NCI-H2107 treated with DMSO at 0.1 percent for 48 hours (cell line): ENCODE results near the gene ZNF311.

ENCODE experiments used
- DNase-seq: peaks from one replicate; lab custom pipeline; 2025; ENCODE audit not compliant: unreplicated experiment; lab: John Stamatoyannopoulos, UW

The ZNF311 gene

DNA sequence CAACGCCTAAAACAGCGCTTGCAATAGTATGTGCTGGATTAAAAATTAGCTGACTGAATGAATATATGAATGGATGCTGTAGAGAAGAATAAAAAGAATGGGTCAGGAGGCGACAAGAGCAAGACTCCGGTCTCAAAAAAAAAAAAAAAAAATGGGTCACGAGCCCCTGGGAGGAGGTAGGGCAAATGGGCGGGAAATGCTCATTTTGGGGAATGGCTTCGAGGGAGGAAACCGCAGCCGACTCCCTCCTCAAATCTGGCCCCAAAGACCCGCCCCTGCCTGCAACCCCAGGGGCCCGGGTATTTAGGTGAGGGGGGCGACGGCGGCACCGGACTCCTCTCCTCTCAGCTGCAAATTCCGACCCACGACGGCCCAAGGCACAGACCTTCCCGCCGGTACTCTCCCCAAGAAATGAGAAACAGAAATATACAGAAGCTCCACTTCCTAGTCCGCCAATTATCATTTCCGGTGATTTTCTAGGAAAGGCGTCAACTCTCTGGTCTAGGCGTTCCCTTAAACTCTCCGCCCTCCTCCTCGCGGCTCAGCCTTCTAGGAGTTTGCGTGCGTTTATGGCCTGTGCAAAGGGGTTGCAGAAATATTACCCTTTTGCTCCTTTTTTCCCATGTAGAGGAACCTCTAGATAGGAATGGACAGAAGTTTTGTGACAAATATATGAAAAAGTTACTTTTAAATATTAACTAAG, at the start of gene ZNF311:
TSS of gene ZNF311 (minus strand) at position 133 of the 703 bp plus-strand sequence. CDS start 1,361 bp downstream, outside the sequence.
- DNase-seq, result no peak

DNA sequence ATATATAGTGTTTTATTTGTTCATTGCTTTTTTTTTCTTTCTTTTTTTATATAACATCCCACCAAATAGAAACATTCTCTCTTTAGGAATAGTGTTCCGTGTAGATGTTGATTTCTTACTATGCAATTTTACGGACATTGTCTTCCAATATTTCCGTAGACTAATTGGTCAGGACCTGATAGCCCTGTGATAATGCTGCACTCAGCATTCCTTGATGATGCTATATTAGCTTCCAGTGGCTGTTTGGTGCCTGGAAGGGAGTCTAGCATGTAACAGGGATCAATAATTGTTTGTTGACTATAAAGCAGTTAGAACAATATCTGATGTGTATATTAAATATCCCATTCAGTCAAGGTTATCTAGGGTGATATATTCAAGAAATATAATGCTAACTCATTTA, 46.6 kb upstream of the ZNF311 start:
- DNase-seq, result no peak

GRCh38 chr6:29045075-29045474, 40.0 kb upstream of the ZNF311 start, which contains the start of gene OR2W1:
OR2W1 (minus strand) TSS chr6:29045175; CDS start chr6:29045175, 0 bp downstream.
- no peak for DNase-seq

DNA sequence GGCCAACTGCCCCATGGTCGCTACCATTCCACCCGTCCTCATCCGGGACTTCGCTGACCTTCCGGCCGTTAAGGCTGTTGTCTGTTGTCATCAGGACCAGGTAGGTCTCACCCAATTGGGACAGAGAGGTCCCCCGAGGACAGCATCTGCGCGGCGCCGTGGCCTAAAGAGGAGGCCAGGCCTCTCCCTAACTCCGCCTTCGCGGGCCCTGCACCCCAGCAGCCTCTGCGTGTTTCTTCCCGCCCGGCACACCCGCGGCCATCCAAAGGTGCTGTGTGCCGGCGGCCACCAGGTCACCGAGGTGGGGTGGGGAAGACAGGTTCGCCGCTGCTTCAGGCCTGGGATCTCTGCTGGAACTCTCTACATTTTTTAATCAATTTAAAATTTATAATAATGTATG, 30.8 kb upstream of the ZNF311 start:
- no peak for DNase-seq

DNA sequence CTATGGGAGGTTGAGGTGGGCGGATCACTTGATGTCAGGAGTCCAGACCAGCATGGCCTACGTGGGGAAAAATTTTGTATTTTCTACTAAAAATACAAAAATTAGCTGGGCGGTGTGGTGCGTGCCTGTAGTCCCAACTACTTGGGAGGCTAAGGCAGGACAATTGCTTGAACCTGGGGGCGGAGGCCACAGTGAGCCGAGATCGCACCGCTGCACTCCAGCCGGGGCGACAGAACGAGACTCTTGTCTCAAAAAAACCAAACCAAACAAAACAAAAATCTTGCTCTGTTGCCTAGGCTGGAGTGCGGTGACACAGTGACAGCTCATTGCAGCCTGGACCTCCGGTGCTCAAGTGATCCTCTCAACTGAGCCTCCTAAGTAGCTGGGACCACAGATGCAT, 23.7 kb upstream of the ZNF311 start:
- DNase-seq, result no peak

- DNase-seq, result no peak
These were observed 20.9 kb upstream of the ZNF311 start for GRCh38 chr6:29025927-29026585.

DNA sequence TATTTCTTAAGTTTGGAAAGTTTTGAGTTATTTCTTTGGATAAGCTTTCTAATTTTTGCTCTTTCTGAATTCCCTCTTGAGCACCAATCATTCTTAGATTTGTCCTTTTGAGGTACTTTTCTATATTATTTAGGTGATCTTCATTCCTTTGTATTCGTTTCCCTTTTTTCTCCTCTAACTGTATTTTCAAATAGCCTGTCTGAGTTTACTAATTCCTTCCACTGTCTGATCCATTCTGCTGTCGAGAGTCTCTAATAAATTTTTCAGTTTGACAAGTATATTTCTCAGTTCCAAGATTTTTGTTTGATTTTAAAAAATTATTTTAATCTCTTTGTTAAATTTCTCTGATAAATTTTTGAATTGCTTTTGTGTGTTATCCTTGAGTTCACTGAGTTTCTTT, 16.3 kb upstream of the ZNF311 start:
- no peak for DNase-seq

DNA sequence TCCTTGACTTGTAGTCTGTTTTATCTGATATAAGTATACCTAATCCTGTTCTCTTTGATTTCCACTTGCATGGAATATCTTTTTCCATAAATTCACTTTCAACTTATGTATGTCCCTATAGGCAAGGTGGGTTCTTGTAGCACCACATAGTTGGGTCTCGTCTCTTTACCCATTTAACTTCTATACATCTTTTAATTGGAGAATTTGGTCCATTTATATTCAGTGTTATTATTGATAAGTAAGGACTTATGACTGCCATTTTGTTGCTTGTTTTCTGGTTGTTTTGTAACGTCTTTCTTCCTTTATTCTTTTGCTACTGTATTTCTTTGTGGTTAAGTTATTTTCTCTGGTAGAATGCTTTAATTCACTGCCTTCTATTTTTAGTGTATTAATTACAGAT, 14.5 kb upstream of the ZNF311 start:
- DNase-seq, result no peak

DNA sequence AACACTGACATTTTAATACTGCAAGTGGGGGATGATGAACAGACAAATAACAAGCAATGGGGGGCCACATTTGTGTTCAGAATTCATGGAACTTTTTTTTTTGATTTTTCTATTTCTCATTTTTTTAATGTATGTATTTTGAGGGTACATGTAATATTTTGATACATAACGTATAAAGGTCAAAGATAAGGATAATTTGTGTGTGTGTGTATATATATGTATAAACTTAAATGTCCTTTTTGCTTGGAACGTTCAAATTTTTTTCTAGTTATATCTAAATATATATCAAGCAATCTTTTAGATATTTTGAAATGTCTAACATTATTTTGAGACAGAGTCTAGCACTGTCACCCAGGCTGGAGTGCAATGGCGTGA, 12.3 kb upstream of the ZNF311 start:
- DNase-seq, result no peak

DNA sequence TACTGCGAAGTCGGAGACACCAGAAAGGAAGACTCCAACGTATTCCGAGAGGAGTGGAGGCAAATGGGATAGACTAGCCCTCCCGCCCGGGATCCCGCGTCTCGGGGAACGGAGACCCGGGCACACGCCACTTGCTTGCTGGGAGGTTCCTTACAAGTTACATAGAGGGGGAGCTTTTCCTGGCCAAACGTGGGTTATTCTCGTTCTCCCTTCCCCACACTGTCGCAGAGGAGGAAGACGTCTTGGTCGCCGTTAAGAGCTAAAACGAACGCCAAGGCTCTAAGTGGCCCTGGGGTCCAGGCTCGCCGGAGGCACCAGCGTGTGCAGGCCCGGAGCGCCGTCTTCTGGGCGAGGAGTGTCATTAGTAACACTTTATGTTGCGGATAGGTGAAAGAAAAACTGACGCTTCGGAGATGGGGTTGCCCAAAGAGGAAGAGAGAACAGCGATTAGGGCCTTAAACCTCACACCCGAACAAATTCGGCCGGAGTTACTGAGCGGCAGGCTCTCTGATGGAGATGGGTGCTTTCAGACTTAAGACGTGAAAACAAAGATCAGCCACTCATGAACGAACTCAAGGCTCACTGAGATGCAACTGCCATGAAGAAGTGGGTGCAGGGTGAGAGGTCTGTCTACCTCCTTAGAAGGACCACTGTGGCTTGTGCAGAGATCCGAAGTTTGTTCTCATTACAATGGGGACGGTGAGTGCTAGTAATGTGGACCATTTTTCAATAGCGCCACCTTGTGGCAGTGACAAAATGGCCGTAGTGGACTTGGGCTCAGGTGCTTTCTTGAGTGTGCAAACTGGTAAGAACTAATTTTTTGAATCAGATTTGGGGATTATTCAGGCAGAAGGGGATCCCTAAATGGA, 11.7 kb upstream of the ZNF311 start:
- peak; percentile 11 for DNase-seq

DNA sequence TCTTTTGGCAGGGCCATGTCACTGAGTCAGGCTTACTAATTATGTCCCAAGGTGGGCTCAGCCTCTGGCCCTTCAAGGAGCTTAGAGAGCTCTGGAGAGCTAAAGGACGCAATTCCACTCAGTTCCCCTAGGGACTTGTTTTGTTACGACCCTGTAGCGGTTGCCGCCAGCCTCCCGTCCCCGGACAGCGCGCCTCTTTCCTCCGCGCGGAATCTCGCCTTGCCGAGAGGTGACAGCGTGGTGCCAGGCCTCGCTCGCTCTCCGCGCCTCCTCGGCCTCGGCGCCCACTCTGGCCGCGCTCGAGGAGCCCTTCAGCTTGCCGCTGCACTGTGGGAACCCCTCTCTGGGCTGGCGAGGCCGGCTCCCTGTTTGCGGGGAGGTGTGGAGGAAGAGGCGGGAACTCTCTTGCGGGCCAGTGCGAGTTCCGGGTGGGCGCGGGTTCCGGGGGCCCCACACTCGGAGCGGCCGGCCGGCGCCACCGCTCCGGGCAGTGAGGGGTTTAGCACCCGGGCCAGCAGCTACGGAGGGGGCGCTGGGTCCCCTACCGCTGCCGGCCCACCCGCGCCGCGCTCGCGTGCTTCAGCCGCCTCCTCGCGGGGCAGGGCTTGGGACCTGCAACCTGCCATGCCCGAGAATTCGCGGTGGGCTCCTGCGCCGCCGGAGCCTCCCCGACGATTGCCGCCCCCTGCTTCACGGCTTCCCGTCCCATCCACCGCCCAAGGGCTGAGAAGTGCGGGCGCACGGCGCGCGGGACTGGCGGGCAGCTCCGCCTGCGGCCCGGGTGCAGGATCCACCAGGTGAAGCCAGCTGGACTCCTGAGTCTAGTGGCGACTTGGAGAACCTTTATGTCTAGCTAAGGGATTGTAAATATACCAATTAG, 9.9 kb upstream of the ZNF311 start:
- no peak for DNase-seq

- DNase-seq, result no peak
These were observed 6.2 kb upstream of the ZNF311 start for GRCh38 chr6:29011276-29011734.

- no peak for DNase-seq
These were observed 4.2 kb upstream of the ZNF311 start for GRCh38 chr6:29009358-29009757.

DNA sequence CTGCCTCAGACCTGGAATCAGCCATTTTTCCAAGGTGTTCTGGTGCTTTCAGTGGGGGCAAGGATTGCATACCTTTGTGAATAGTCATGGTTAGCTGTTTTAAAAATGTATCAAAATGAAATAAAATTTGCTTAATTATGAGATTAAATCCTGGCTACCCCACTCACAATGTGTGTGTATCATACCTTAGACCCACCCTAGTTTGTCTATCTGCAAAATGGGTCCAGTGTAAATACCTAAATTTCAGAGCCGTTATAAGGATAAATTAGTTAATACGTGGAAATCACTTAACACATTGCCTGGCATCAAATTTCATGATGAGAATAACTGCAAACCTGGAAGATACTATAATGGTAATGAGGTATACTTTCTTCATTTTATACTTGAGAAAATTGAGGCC, 3.0 kb upstream of the ZNF311 start:
- no peak for DNase-seq

GRCh38 chr6:28996844-28997510, 8.1 kb downstream of the ZNF311 start:
- DNase-seq, result no peak

DNA sequence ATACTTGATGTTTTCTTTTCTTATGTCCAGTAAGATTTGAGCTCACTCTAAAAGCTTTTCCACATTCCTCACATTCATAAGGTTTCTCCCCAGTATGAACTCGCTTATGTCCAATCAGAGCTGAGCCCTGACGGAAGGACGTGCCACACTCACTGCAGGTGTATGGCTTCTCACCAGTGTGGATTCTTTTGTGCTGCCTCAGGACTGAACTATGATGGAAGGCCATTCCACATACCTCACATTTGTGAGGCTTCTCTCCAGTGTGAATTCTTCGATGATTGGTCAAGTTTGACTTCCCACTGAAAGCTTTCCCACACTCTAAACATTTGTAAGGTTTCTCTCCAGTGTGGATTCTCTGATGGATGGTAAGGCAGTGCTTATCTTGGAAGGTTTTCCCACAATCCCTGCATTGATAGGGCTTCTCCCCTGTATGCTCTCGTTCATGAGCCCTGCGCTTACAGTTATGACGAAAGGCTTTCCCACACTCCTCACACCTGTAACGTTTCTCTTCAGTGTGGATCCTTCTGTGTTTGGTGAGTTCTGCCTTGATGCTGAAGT, 9.9 kb downstream of the ZNF311 start:
- DNase-seq, result no peak

DNA sequence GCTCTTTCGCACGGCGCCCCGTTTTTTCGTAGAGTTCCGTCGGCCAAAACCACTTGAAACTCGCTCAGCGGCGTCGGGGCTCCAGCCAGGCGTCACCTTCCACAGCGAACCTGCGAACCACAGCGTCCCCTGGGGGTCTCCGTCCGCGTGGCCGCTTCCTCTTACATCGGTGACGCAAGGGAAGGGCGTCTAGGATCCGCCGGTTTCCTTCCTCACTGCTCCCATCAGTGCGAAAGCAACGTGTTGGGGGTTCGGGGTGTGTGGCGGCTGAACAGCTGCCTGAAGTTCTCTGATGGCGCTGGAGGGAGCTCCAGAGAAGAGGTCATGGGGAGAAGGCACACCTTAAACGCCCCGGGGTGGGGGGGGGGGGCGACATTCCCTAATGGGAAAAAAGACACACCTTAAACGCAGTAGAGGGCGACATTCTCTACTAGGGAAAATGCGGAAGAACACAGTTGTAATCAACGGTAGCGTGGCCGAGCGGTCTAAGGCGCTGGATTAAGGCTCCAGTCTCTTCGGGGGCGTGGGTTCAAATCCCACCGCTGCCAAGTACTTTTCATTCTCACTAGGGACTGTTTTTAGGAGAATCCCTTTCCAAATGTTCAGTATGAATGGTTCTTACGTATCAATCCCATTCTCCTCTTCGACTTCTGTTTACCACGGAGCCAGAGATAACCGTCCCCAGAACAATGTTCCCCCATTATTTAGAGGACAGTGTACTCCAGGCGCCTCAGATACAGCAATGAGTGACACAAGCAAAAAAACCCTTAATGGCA, 16.4 kb downstream of the ZNF311 start:
- DNase-seq, result no peak

DNA sequence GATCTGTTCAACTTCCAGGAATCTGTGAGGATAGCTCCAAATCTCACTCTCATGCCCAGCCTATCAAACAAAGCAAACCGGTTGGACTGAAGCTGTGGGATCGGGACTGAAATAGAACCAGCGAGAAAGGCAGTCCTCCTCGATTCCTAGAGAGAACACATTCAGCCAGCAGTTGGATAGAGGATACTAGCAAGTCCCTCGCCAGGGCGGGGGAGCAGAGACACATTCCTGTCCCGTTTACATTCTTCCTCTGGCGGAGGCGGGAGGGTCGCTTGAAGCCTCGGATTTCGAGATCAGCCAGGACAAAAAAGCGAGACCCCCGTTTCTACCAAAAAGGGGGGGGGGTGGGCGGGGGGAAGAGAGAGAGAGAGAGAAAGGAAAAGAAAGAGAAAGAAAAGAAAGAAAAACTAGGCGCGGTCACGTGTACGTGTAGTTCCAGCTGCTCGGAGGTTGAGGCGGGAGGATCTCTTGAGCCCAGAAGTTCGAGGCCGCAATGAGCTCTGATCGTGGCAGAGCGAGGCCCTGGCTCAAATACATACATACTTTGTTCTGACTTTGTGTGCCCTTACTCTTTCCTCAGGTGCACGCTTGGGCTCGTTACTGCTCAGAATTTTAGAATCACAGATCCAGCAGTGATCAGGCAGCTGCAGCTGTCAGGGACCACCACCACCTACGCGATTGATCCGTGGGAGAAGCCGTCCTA, 19.5 kb downstream of the ZNF311 start:
- peak; percentile 75 for DNase-seq
